Thyroid gland (tissue), 4 donors: ENCODE measurements around the gene NUP98. TPM values are rescaled to one million over a fixed set of nuclear protein-coding genes. Genes with fewer than 3 reads are reported as not detected.
"Not testable (repeated sequence)": the region's sequence is repeated elsewhere in the genome, so short reads cannot be mapped to it uniquely, and the experiment has no call there.

Source experiments
- DNase-seq, 2 donors: peaks; one replicate each; pipeline ENCODE4 v3.0.0-alpha.2; 2019
- H3K27ac ChIP-seq, 3 donors: fragments of 200-600 bp; sonication (generic); 1 replicate in 2 of 3; 2 replicates in 1 of 3; pipeline ENCODE4 v1.5.1; 2016 to 2019; ENCODE audit warnings: mild to moderate bottlenecking in 1 of 3, moderate library complexity in 1 of 3
- H3K27me3 ChIP-seq: fragments of 200-600 bp; sonication (generic); one replicate; pipeline ENCODE4 v1.5.1; 2019
- H3K36me3 ChIP-seq, 2 donors: fragments of 200-600 bp; sonication (generic); one replicate each; pipeline ENCODE4 v1.5.1; 2016 to 2019
- H3K4me1 ChIP-seq, 2 donors: fragments of 200-600 bp; sonication (generic); one replicate each; pipeline ENCODE4 v1.5.1; 2017 to 2019
- H3K4me3 ChIP-seq, 3 donors: fragments of 200-600 bp; sonication (generic); replicated peaks in 1 of 3; 1 replicate in 2 of 3; 2 replicates in 1 of 3; pipeline ENCODE4 v1.5.1; 2016; ENCODE audit warnings: mild to moderate bottlenecking in 1 of 3
- H3K9me3 ChIP-seq: fragments of 200-600 bp; sonication (generic); one replicate; pipeline ENCODE4 v1.5.1; 2017
- POLR2A ChIP-seq, 2 donors: fragments of 450-650 bp; IDR thresholded peaks; one replicate each; pipeline ENCODE4 v1.6.1; 2017; ENCODE audit warnings: antibody characterized with exemption in 2 of 2, mild to moderate bottlenecking in 2 of 2, moderate library complexity in 1 of 2
- WGBS, 2 donors: methylation state at CpG; one replicate each; pipeline ENCODE4 v1.1.5; 2017; 5-methylcytosine and 5-hydroxymethylcytosine counted together
- intact Hi-C: fragments of 100-400 bp; cut with DNase I; formaldehyde crosslinking; loops from one replicate; pipeline ENCODE4 v1.15.1; 2023
- total RNA-seq, 4 donors: library from RNA; depleted of rRNA; stranded (reverse); fragments of >200 nt; gene quantifications; one replicate each; pipeline ENCODE4 v1.2.3, GENCODE V29; 2016
- TF ChIP-seq, protein P1 (sequence below), 6 experiments: fragments of 200-600 bp in 3 of 6; fragments of 450-650 bp in 3 of 6; sonication (generic) in 3 of 6; IDR thresholded peaks; one replicate each; pipeline ENCODE4 v1.5.1; 2016 to 2019; ENCODE audit warnings: antibody characterized with exemption in 6 of 6, mild to moderate bottlenecking in 2 of 6, inconsistent platforms in 1 of 6, moderate library complexity in 1 of 6

Gene NUP98
- total RNA-seq, 4 donors from 2014 or later: 117 to 188 (median 160) TPM

DNA sequence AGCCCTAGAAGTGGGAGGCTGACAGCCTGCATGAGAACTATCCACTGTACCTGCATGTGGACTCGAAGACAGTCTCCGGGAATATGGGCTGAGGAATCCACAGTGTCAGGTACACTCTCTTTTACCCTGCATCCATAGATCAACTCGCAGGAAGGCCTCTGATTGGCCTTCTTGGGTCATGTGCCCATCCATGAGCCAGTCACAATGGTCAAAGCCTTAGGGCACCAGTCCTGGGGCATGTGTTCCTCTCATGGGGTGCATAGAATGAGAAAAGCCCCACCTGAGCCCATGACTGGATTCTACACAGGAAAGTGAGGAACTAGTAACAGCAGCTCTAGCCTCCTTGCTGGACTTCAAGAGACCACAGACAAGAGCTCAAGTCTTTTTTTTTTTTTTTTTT lies 141.8 kb downstream of the NUP98 start:
- intact Hi-C loops: no loop called here
- H3K4me1 ChIP-seq: no peaks in the 10 kb centered on the region
- H3K27ac ChIP-seq: no peak overlapping the region
- no peak for DNase-seq
- H3K27me3 ChIP-seq: no peaks in the 10 kb centered on the region
- H3K4me3 ChIP-seq: no peak overlapping the region
- no peaks in the 10 kb centered on the region for H3K9me3 ChIP-seq
- no peaks in the 10 kb centered on the region for H3K36me3 ChIP-seq
- TF ChIP-seq, protein P1, sequence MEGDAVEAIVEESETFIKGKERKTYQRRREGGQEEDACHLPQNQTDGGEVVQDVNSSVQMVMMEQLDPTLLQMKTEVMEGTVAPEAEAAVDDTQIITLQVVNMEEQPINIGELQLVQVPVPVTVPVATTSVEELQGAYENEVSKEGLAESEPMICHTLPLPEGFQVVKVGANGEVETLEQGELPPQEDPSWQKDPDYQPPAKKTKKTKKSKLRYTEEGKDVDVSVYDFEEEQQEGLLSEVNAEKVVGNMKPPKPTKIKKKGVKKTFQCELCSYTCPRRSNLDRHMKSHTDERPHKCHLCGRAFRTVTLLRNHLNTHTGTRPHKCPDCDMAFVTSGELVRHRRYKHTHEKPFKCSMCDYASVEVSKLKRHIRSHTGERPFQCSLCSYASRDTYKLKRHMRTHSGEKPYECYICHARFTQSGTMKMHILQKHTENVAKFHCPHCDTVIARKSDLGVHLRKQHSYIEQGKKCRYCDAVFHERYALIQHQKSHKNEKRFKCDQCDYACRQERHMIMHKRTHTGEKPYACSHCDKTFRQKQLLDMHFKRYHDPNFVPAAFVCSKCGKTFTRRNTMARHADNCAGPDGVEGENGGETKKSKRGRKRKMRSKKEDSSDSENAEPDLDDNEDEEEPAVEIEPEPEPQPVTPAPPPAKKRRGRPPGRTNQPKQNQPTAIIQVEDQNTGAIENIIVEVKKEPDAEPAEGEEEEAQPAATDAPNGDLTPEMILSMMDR (IDR thresholded peaks at IDR 0.05): no peak
- no peak for TF ChIP-seq POLR2A (IDR thresholded peaks at IDR 0.05)
- WGBS, 2 donors: 90 to 92% methylated on average over 3 of the region's 3 CpGs

DNA sequence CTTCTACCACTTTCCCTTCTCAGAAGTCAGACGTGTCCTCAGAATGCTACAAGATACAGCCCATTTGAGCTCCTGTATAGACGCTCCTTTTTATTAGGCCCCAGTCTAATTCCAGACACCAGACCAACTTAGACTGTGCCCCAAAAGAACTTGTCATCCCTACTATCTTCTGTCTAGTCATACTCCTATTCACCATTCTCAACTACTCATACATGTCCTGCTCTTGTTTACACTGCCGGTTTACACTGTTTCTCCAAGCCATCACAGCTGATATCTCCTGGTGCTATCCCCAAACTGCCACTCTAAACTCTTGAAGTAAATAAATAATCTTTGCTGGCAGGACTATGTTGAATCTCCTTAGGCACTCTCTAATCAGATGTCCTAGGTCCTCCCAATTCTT lies 144.8 kb downstream of the NUP98 start:
- H3K27ac ChIP-seq, H3K36me3 ChIP-seq, DNase-seq, H3K9me3 ChIP-seq, H3K27me3 ChIP-seq, intact Hi-C loops, H3K4me3 ChIP-seq, H3K4me1 ChIP-seq: not testable (repeated sequence)
- 92 to 95% methylated on average over 3 of the region's 3 CpGs for WGBS, 2 donors

DNA sequence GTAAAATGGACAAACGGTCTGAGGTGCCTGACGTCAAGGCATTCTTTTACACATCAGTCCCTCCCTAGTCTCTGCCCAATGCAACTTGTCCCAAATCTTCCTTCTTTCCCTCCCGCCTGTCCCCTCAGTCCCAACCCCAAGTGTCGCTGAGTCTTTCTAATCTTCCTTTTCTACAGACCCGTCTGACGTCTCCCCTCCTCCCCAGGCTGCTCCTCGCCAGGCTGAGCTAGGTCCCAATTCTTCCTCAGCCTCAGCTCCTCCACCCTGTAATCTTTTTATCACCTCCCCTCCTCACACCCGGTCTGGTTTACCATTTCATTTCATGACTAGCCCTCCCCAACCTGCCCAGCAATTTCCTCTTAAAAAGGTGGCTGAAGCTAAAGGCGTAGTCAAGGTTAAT lies 148.0 kb downstream of the NUP98 start:
- DNase-seq, H3K4me1 ChIP-seq, H3K4me3 ChIP-seq, H3K27me3 ChIP-seq, H3K36me3 ChIP-seq, H3K9me3 ChIP-seq, H3K27ac ChIP-seq, intact Hi-C loops: not testable (repeated sequence)
- WGBS, 2 donors: 47 to 70% methylated on average over 9 of the region's 9 CpGs

DNA sequence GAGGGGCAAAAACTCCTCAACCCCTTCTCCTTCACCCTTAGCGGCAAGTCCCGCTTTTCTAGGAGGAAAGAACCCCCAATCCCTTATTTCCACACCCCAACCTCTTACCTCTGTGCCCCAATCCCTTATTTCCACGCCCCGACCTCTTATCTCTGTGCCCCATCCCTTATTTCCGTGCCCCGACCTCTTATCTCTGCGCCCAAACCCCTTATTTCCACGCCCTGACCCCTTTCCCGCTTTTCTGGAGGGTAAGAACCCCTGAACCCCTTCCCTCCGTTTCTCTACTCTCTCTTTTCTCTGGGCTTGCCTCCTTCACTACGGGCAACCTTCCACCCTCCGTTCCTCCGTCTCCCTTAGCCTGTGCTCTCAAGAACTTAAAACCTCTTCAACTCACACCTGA lies 148.5 kb downstream of the NUP98 start:
- H3K4me1 ChIP-seq, intact Hi-C loops, H3K27ac ChIP-seq, DNase-seq, H3K27me3 ChIP-seq, H3K9me3 ChIP-seq, H3K4me3 ChIP-seq, H3K36me3 ChIP-seq: not testable (repeated sequence)
- 64 to 78% methylated on average over 13 of the region's 13 CpGs for WGBS, 2 donors

DNA sequence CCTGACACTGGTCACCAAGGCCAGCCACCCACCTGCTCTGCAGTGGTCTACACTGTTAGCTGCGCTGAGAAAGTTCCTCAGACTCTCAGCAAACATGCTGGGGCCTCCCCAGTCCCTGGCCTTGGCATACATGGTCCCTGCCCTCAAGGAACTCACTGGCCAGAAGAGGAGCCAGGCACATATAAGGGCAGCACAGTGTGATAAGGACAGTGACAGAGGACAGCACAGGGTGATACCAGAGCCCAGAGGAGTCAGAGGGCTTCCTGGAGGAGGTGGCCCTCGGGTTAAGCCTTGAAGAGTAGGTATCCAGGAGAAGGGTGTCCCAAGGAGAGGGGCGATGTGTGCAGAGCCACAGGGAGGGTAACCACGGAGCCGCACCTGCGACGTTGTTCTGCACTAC lies 151.8 kb downstream of the NUP98 start:
- H3K36me3 ChIP-seq: no peaks in the 10 kb centered on the region
- H3K4me1 ChIP-seq: peaks cover 13% of the 10 kb centered on the region in 2 donors
- TF ChIP-seq POLR2A (IDR thresholded peaks at IDR 0.05): no peak
- TF ChIP-seq, protein P1 (IDR thresholded peaks at IDR 0.05): no peak
- no peak overlapping the region for H3K27ac ChIP-seq
- DNase-seq: no peak
- H3K4me3 ChIP-seq: no peak overlapping the region
- WGBS, 2 donors: 84 to 86% methylated on average over 6 to 7 of the region's 7 CpGs
- intact Hi-C loops: no loop called here
- no peaks in the 10 kb centered on the region for H3K27me3 ChIP-seq
- H3K9me3 ChIP-seq: no peaks in the 10 kb centered on the region

DNA sequence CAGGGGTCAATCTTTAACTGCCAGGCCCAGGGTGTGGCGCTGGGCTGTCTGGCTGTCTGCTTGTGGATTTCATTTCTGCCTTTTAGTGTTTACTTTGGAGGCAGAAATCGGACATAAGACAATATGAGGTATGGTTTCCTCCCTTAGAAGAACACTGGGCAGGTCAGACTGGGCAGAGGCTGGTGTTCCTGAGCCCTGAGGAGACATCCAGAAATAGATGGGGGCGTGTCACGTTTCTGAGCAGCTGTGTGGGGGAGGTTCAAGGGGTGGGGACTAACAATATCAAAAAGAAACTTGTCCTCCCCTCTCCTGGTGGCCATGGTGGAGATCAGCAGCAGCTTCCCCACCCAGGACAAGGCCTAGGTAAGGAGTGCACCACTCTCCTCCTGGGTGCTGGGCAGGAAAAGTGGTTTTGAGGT lies 152.5 kb downstream of the NUP98 start, which contains the start of gene ART1:
Gene ART1, plus strand, starts transcription at position 312 of the 419 bp plus-strand sequence. CDS start 14,086 bp downstream, outside the sequence.
- Histone ChIP-seq H3K9me3 (no peaks in the 10 kb centered on the region), H3K27me3 (no peaks in the 10 kb centered on the region), H3K4me3 (no peak within 1 kb of the TSS), H3K27ac (no peak within 1 kb of the TSS), H3K4me1 (peaks cover 13% of the 10 kb centered on the region in 2 donors), H3K36me3 (no peaks in the 10 kb centered on the region)
- WGBS, 2 donors: 71 to 79% methylated on average over 4 of the region's 4 CpGs
- TF ChIP-seq POLR2A (IDR thresholded peaks at IDR 0.05): no peak
- TF ChIP-seq, protein P1 (IDR thresholded peaks at IDR 0.05): no peak
- no peak for DNase-seq
- intact Hi-C loops: no loop called here

DNA sequence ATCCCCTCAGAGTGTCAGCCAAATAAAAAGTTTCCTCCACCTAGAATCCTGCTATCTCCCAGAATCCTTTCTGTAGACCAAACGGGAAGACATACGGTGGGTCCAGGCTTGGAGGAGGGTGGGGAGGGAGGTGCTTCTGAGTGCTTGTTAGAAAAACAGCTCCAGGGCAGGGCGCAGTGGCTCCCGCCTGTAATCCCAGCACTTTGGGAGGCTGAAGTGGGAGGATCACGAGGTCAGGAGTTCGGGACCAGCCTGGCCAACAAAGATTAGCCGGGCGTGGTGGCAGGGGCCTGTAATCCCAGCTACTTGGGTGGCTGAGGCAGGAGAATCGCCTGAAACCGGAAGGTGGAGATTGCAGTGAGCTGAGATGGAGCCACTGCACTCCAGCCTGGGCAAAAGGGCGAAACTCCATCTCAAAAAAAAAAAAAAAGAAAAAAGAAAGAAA lies 154.2 kb downstream of the NUP98 start:
- intact Hi-C loops, H3K27ac ChIP-seq, H3K36me3 ChIP-seq, H3K9me3 ChIP-seq, H3K27me3 ChIP-seq: not testable (repeated sequence)
- 40 to 41% methylated on average over 11 of the region's 11 CpGs for WGBS, 2 donors
- peak; percentile 27 to 35 for DNase-seq
- Histone ChIP-seq H3K4me1 (peaks cover 13% of the 10 kb centered on the region in 2 donors), H3K4me3 (peak overlapping the region in 1 of 3 donors; percentile 62)
